Measurements from ENCODE around the gene SELENOF. TPM values are rescaled to one million over a fixed set of nuclear protein-coding genes. Genes with fewer than 3 reads are reported as not detected.
"Not testable (repeated sequence)": the region's sequence is repeated elsewhere in the genome, so short reads cannot be mapped to it uniquely, and the experiment has no call there.

Gene SELENOF
- total RNA-seq, 1 experiment from 2014 or later, result 175 TPM

GRCh38 chr1:86822459-86822858 is 91.5 kb downstream of the SELENOF start:
- H3K4me2 ChIP-seq (ENCODE audit: low read length), result no peak overlapping the region
- H4K20me1 ChIP-seq (ENCODE audit: insufficient read depth), result no peaks in the 10 kb centered on the region
- no peaks in the 10 kb centered on the region for H3K9me3 ChIP-seq (ENCODE audit: control insufficient read depth in 1 of 2, insufficient read depth in 1 of 2, low read depth in 1 of 2, low read length in 2 of 2)
- no peak overlapping the region for H3K9ac ChIP-seq (ENCODE audit: low read length)
- CTCF ChIA-PET, result no interaction called here
- TF ChIP-seq POLR2A (IDR thresholded peaks at IDR 0.05; ENCODE audit: borderline replicate concordance, extremely low read depth, insufficient read depth, insufficient read length) (no peak), CEBPB (IDR thresholded peaks at IDR 0.05; ENCODE audit: low read depth) (no peak), POLR2AphosphoS5 (IDR thresholded peaks at IDR 0.05; ENCODE audit: low read depth, low read length) (no peak), EGR1 (IDR thresholded peaks at IDR 0.05; ENCODE audit: low read depth) (no peak), EZH2 (IDR thresholded peaks at IDR 0.05) (no peak), RAD21 (IDR thresholded peaks at IDR 0.05; ENCODE audit: low read depth) (no peak), ELF1 (IDR thresholded peaks at IDR 0.05; ENCODE audit: borderline replicate concordance, low read depth) (no peak), CBX3 (IDR thresholded peaks at IDR 0.05; ENCODE audit: low read depth) (no peak), EZH2phosphoT487 (IDR thresholded peaks at IDR 0.05; ENCODE audit: borderline replicate concordance) (no peak), SRF (IDR thresholded peaks at IDR 0.05; ENCODE audit: low read depth) (no peak)
- no peak overlapping the region for H2AFZ ChIP-seq (ENCODE audit: low read depth, low read length, poor library complexity, severe bottlenecking)
- RAD21 ChIA-PET (ENCODE audit: low non-redundant PET in 1 of 2, low total read pairs in 2 of 2, uncharacterized antibody in 2 of 2, unreplicated experiment in 2 of 2), result no interaction called here
- no peak overlapping the region for H3K27ac ChIP-seq (ENCODE audit: low read depth, low read length)
- DNase-seq (ENCODE audit: low read depth, low spot score), result no peak
- H3K36me3 ChIP-seq (ENCODE audit: control insufficient read depth in 1 of 2, insufficient read depth in 2 of 2, low read length in 2 of 2), result no peaks in the 10 kb centered on the region
- H3K79me2 ChIP-seq (ENCODE audit: insufficient read depth, low read length), result no peaks in the 10 kb centered on the region
- H3K4me1 ChIP-seq (ENCODE audit: control insufficient read depth in 1 of 2, insufficient read depth in 2 of 2, low read length in 2 of 2), result no peaks in the 10 kb centered on the region
- H3K9me2 ChIP-seq (ENCODE audit: insufficient read depth), result no peaks in the 10 kb centered on the region
- BruUV-seq (replicated peaks), result no TSS peak
- no peak for ATAC-seq
- H3K4me3 ChIP-seq (replicated peaks in 1 of 2; ENCODE audit: low read depth in 1 of 2, low read length in 2 of 2), result no peak overlapping the region
- intact Hi-C loops (cut with micrococcal nuclease), result no loop called here
- POLR2A ChIA-PET, result no interaction called here
- H3K27me3 ChIP-seq (ENCODE audit: insufficient read depth, low read length), result no peaks in the 10 kb centered on the region

- H3K27me3 ChIP-seq (ENCODE audit: insufficient read depth, low read length), result no peaks in the 10 kb centered on the region
- CTCF ChIA-PET, result interaction anchor here (0.8 kb wide), 1 partner anchor 11 kb away, joined by 3 read pairs; no protein-coding TSS in a partner anchor
- no TSS peak for BruUV-seq (replicated peaks)
- H3K4me1 ChIP-seq (ENCODE audit: control insufficient read depth in 1 of 2, insufficient read depth in 2 of 2, low read length in 2 of 2), result no peaks in the 10 kb centered on the region
- H3K36me3 ChIP-seq (ENCODE audit: control insufficient read depth in 1 of 2, insufficient read depth in 2 of 2, low read length in 2 of 2), result no peaks in the 10 kb centered on the region
- no peak overlapping the region for H2AFZ ChIP-seq (ENCODE audit: low read depth, low read length, poor library complexity, severe bottlenecking)
- intact Hi-C loops (cut with micrococcal nuclease), result no loop called here
- RAD21 ChIA-PET (ENCODE audit: low non-redundant PET in 1 of 2, low total read pairs in 2 of 2, uncharacterized antibody in 2 of 2, unreplicated experiment in 2 of 2), result no interaction called here
- no peak overlapping the region for H3K4me3 ChIP-seq (replicated peaks in 1 of 2; ENCODE audit: low read depth in 1 of 2, low read length in 2 of 2)
- H3K4me2 ChIP-seq (ENCODE audit: low read length), result no peak overlapping the region
- no peaks in the 10 kb centered on the region for H3K79me2 ChIP-seq (ENCODE audit: insufficient read depth, low read length)
- ATAC-seq (no peak), DNase-seq (ENCODE audit: low read depth, low spot score) (no peak)
- H3K9me3 ChIP-seq (ENCODE audit: control insufficient read depth in 1 of 2, insufficient read depth in 1 of 2, low read depth in 1 of 2, low read length in 2 of 2), result no peaks in the 10 kb centered on the region
- H3K27ac ChIP-seq (ENCODE audit: low read depth, low read length), result no peak overlapping the region
- no peak overlapping the region for H3K9ac ChIP-seq (ENCODE audit: low read length)
- POLR2A ChIA-PET, result no interaction called here
- TF ChIP-seq ZFX (IDR thresholded peaks at IDR 0.05), result no peak
- no peak for TF ChIP-seq MAX (IDR thresholded peaks at IDR 0.05)
- no peak for TF ChIP-seq YY1 (IDR thresholded peaks at IDR 0.05; ENCODE audit: extremely low read depth, insufficient replicate concordance, low read depth, low read length)
- TF ChIP-seq ATF3 (IDR thresholded peaks at IDR 0.05), result no peak
- TF ChIP-seq SP1 (IDR thresholded peaks at IDR 0.05; ENCODE audit: low read depth), result no peak
- no peak for TF ChIP-seq ELF1 (IDR thresholded peaks at IDR 0.05; ENCODE audit: borderline replicate concordance, low read depth)
- no peaks in the 10 kb centered on the region for H4K20me1 ChIP-seq (ENCODE audit: insufficient read depth)
- no peaks in the 10 kb centered on the region for H3K9me2 ChIP-seq (ENCODE audit: insufficient read depth)
Observed at GRCh38 chr1:86821956-86822355, 92.0 kb downstream of the SELENOF start.

GRCh38 chr1:86819970-86820369 is 94.0 kb downstream of the SELENOF start:
- H3K27ac ChIP-seq (ENCODE audit: low read depth, low read length); RAD21 ChIA-PET (ENCODE audit: low non-redundant PET in 1 of 2, low total read pairs in 2 of 2, uncharacterized antibody in 2 of 2, unreplicated experiment in 2 of 2); ATAC-seq; DNase-seq (ENCODE audit: low read depth, low spot score); H3K9ac ChIP-seq (ENCODE audit: low read length); H3K4me2 ChIP-seq (ENCODE audit: low read length); H4K20me1 ChIP-seq (ENCODE audit: insufficient read depth); BruUV-seq (replicated peaks); H3K27me3 ChIP-seq (ENCODE audit: insufficient read depth, low read length); H3K36me3 ChIP-seq (ENCODE audit: control insufficient read depth in 1 of 2, insufficient read depth in 2 of 2, low read length in 2 of 2); H3K9me3 ChIP-seq (ENCODE audit: control insufficient read depth in 1 of 2, insufficient read depth in 1 of 2, low read depth in 1 of 2, low read length in 2 of 2); H3K79me2 ChIP-seq (ENCODE audit: insufficient read depth, low read length); H3K4me3 ChIP-seq (replicated peaks in 1 of 2; ENCODE audit: low read depth in 1 of 2, low read length in 2 of 2); H3K9me2 ChIP-seq (ENCODE audit: insufficient read depth); intact Hi-C loops (cut with micrococcal nuclease); POLR2A ChIA-PET; H3K4me1 ChIP-seq (ENCODE audit: control insufficient read depth in 1 of 2, insufficient read depth in 2 of 2, low read length in 2 of 2); CTCF ChIA-PET; H2AFZ ChIP-seq (ENCODE audit: low read depth, low read length, poor library complexity, severe bottlenecking): not testable (repeated sequence)
